Lower leg skin (tissue), 4 donors: ENCODE measurements around the gene OBI1. TPM values are rescaled to one million over a fixed set of nuclear protein-coding genes. Genes with fewer than 3 reads are reported as not detected.

ENCODE experiments used
- DNase-seq, 2 donors: peaks; one replicate each; pipeline ENCODE4 v3.0.0-alpha.2; 2019; ENCODE audit warnings: low spot score in 2 of 2
- H3K4me3 ChIP-seq: fragments of 200-600 bp; sonication (generic); 2 replicates; pipeline ENCODE4 v1.5.1; 2017; ENCODE audit warnings: mild to moderate bottlenecking, low read depth; ENCODE audit not compliant: poor library complexity, severe bottlenecking
- CTCF ChIP-seq, 3 donors: fragments of 450-650 bp; IDR thresholded peaks; one replicate each; pipeline ENCODE4 v1.5.1; 2016; ENCODE audit warnings: antibody characterized with exemption in 3 of 3, mild to moderate bottlenecking in 3 of 3, moderate library complexity in 2 of 3
- POLR2A ChIP-seq, 2 donors: fragments of 450-650 bp; IDR thresholded peaks; one replicate each; pipeline ENCODE4 v1.6.1; 2016 to 2017; ENCODE audit warnings: antibody characterized with exemption in 2 of 2, mild to moderate bottlenecking in 1 of 2, moderate library complexity in 1 of 2
- WGBS, 2 donors: methylation state at CpG; one replicate each; pipeline ENCODE4 v1.1.5; 2018; 5-methylcytosine and 5-hydroxymethylcytosine counted together
- intact Hi-C: fragments of 100-400 bp; cut with DNase I; formaldehyde crosslinking; loops from one replicate; pipeline ENCODE4 v1.15.0; 2023; ENCODE audit warnings: low total_unique reads
- total RNA-seq, 4 donors: library from RNA; depleted of rRNA; stranded (reverse); fragments of >200 nt; gene quantifications; one replicate each; pipeline ENCODE4 v1.1.0, GENCODE V29; 2016

The OBI1 gene
- total RNA-seq, 4 donors from 2014 or later = 6.1 to 10.7 (median 8.7) TPM

- TF ChIP-seq CTCF (IDR thresholded peaks at IDR 0.05) (no peak), POLR2A (IDR thresholded peaks at IDR 0.05) (no peak)
- DNase-seq = no peak
- 14 to 16% methylated on average over 14 to 15 of the region's 15 CpGs for WGBS, 2 donors
- intact Hi-C loops = no loop called here
- H3K4me3 ChIP-seq = no peak overlapping the region
Measured at GRCh38 chr13:78608252-78608687, 50.7 kb downstream of the OBI1 start.

GRCh38 chr13:78607409-78608251 lies 51.3 kb downstream of the OBI1 start:
- no peak overlapping the region for H3K4me3 ChIP-seq
- WGBS, 2 donors = 17 to 26% methylated on average over 40 to 42 of the region's 42 CpGs
- TF ChIP-seq POLR2A (IDR thresholded peaks at IDR 0.05) (no peak), CTCF (IDR thresholded peaks at IDR 0.05) (no peak)
- DNase-seq = no peak
- intact Hi-C loops = no loop called here

GRCh38 chr13:78606471-78607408 lies 52.2 kb downstream of the OBI1 start:
- DNase-seq = no peak
- H3K4me3 ChIP-seq = no peak overlapping the region
- intact Hi-C loops = no loop called here
- TF ChIP-seq POLR2A (IDR thresholded peaks at IDR 0.05) (no peak), CTCF (IDR thresholded peaks at IDR 0.05) (no peak)
- WGBS, 2 donors = 11 to 13% methylated on average over 30 of the region's 30 CpGs

- intact Hi-C loops = no loop called here
- H3K4me3 ChIP-seq = no peak overlapping the region
- WGBS, 2 donors = 5 to 10% methylated on average over 20 of the region's 20 CpGs
- no peak for DNase-seq
- TF ChIP-seq CTCF (IDR thresholded peaks at IDR 0.05) (no peak), POLR2A (IDR thresholded peaks at IDR 0.05) (no peak)
Measured at GRCh38 chr13:78604782-78605611, 54.0 kb downstream of the OBI1 start.

- peak within 1 kb of the TSS; percentile 16 for H3K4me3 ChIP-seq
- WGBS, 2 donors = 2 to 4% methylated on average over 31 to 63 of the region's 80 CpGs
- intact Hi-C loops = no loop called here
- TF ChIP-seq CTCF (IDR thresholded peaks at IDR 0.05) (no peak), POLR2A (IDR thresholded peaks at IDR 0.05) (no peak)
- no peak for DNase-seq
Measured at GRCh38 chr13:78603240-78603957, 55.6 kb downstream of the OBI1 start, which contains the start of gene POU4F1. POU4F1 (minus strand) TSS chr13:78603552; CDS start chr13:78603326, 226 bp downstream.
